HTR-8/SVneo (cell line): ENCODE data around the gene TP53TG3F.
"Not testable (repeated sequence)": the region's sequence is repeated elsewhere in the genome, so short reads cannot be mapped to it uniquely, and the experiment has no call there.

ENCODE experiments used
- DNase-seq: peaks from one replicate; pipeline ENCODE4 v3.0.0; 2011; ENCODE audit warnings: low spot score, mixed read lengths; ENCODE audit not compliant: insufficient read length
- FAIRE-seq: peaks from 2 replicates; lab custom pipeline; 2011; peaks lifted over from hg19 to GRCh38; lab: Jason Lieb, UNC

Gene TP53TG3F

GRCh38 chr16:33459312-33459711, at the start of gene TP53TG3F:
TSS of gene TP53TG3F (plus strand) at chr16:33459612. CDS start at chr16:33459680, 68 bp downstream.
- not testable (repeated sequence) for FAIRE-seq, DNase-seq

DNA sequence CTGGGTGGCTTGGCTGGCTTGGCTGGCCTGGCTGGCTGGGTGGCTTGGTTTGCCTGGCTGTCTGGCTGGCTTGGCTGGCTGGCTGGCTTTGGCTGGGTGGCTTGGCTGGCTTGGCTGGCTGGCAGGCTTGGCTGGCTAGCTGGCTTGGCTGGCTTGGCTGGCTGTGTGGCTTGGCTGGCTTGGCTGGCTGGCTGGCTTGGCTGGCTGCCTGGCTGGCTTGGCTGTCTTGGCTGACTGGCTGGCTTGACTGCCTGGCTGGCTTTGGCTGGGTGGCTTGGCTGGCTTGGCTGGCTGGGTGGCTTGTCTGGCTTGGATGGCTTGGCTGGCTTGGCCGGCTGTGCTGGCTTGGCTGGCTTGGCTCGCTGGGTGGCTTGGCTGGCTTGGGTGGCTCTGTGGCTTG, 32.2 kb downstream of the TP53TG3F start:
- DNase-seq, FAIRE-seq: not testable (repeated sequence)

DNA sequence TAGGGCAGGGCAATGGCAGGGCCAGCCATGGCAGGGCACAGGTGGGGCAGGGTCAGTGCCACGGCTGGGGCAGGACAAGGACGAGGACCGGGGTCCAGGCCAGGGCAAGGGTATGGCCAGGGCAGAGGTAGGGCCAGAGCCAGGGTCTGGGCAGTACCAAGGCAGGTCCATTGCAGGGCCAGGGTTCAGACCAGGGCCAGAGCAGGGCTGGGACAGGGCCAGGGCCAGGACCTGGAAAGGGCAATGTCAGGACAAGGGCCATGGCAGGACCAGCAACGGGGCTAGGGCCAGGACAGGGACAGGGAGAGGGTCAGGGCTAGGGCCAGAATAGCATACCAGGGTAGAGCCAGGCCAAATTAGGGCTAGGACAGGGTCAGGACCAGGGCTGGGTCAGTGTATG, 47.8 kb downstream of the TP53TG3F start:
- not testable (repeated sequence) for DNase-seq, FAIRE-seq

GRCh38 chr16:33509070-33509469, 49.7 kb downstream of the TP53TG3F start:
- DNase-seq, FAIRE-seq: not testable (repeated sequence)

GRCh38 chr16:33509906-33510305, 50.5 kb downstream of the TP53TG3F start:
- not testable (repeated sequence) for DNase-seq, FAIRE-seq
